Muscle of arm (tissue), 12 donors: ENCODE results near the gene ABCC3. TPM values are rescaled to one million over a fixed set of nuclear protein-coding genes. Genes with fewer than 3 reads are reported as not detected.

ENCODE experiments used
- DNase-seq: peaks from one replicate; pipeline ENCODE4 v3.0.0-alpha.2; 2013
- polyA plus RNA-seq, 12 donors: library from polyadenylated mRNA; unstranded; fragments of 120-200 nt; gene quantifications; one replicate each; pipeline ENCODE4 v1.2.1, GENCODE V29; 2013; ENCODE audit not compliant: insufficient read length in 12 of 12

Gene ABCC3
- polyA plus RNA-seq, 12 donors, result 0.32 to 40.4 (median 0.67) TPM; not detected in 1

- DNase-seq, result no peak
These were observed 6.7 kb upstream of the ABCC3 start for GRCh38 chr17:50627782-50628601.

GRCh38 chr17:50629902-50630301 is 4.8 kb upstream of the ABCC3 start:
- DNase-seq, result no peak

GRCh38 chr17:50630524-50631194 is 4.0 kb upstream of the ABCC3 start:
- no peak for DNase-seq

- no peak for DNase-seq
These were observed 3.3 kb upstream of the ABCC3 start for GRCh38 chr17:50631195-50631907.

GRCh38 chr17:50631908-50632571 is 2.6 kb upstream of the ABCC3 start:
- no peak for DNase-seq

GRCh38 chr17:50632637-50633036 is 2.0 kb upstream of the ABCC3 start:
- DNase-seq, result no peak

GRCh38 chr17:50633683-50634082 is 998 bp upstream of the ABCC3 start:
- DNase-seq, result no peak

GRCh38 chr17:50634915-50635731 is 442 bp downstream of the ABCC3 start:
- no peak for DNase-seq

- no peak for DNase-seq
These were observed 976 bp downstream of the ABCC3 start for GRCh38 chr17:50635732-50635981.

GRCh38 chr17:50635982-50636803 is 1.5 kb downstream of the ABCC3 start:
- DNase-seq, result no peak

GRCh38 chr17:50636804-50637195 is 2.1 kb downstream of the ABCC3 start:
- no peak for DNase-seq

GRCh38 chr17:50637829-50638605 is 3.3 kb downstream of the ABCC3 start:
- DNase-seq, result no peak

- no peak for DNase-seq
These were observed 3.9 kb downstream of the ABCC3 start for GRCh38 chr17:50638606-50638965.

- DNase-seq, result peak; percentile 39
These were observed 4.5 kb downstream of the ABCC3 start for GRCh38 chr17:50638966-50639713.

- DNase-seq, result no peak
These were observed 6.1 kb downstream of the ABCC3 start for GRCh38 chr17:50640686-50641351.

GRCh38 chr17:50641357-50641756 is 6.7 kb downstream of the ABCC3 start:
- DNase-seq, result no peak

GRCh38 chr17:50642071-50642721 is 7.5 kb downstream of the ABCC3 start:
- no peak for DNase-seq
